ENCODE results near the gene ALG12.

Gene ALG12

DNA sequence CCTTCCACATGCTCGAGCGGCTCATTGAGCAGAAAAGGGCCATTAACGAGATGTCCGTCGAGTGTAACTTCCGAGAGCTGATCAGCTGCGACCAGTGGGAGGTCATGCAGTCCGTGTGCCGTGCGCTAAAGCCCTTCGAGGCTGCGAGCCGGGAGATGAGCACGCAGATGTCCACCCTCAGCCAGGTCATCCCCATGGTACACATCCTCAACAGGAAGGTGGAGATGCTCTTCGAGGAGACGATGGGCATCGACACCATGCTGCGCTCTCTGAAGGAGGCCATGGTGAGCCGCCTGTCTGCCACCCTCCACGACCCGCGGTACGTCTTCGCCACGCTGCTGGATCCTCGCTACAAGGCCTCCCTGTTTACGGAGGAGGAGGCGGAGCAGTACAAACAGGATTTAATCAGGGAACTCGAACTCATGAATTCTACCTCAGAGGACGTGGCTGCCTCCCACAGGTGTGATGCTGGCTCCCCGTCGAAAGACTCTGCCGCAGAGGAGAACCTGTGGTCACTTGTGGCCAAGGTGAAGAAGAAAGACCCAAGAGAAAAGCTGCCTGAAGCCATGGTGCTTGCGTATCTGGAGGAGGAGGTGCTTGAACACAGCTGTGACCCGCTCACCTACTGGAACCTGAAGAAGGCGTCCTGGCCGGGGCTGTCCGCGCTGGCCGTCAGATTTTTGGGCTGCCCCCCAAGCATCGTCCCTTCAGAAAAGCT, 31.7 kb downstream of the ALG12 start:
- no peak for DNase-seq

- DNase-seq = no peak
These were observed 32.4 kb downstream of the ALG12 start for GRCh38 chr22:49885881-49886280.

DNA sequence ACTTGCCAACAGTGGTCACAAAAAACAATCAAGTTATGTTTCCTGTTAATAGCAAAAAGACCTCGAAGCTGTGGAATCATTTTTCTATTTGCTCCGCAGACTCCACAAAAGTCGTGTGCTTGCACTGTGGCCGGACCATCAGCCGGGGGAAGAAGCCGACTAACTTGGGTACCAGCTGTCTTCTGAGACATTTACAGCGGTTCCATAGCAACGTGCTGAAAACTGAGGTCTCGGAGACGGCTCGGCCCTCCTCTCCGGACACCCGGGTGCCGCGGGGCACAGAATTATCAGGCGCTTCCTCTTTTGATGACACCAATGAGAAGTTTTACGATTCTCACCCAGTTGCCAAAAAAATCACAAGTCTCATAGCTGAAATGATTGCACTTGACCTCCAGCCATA, 33.0 kb downstream of the ALG12 start:
- DNase-seq = no peak

DNA sequence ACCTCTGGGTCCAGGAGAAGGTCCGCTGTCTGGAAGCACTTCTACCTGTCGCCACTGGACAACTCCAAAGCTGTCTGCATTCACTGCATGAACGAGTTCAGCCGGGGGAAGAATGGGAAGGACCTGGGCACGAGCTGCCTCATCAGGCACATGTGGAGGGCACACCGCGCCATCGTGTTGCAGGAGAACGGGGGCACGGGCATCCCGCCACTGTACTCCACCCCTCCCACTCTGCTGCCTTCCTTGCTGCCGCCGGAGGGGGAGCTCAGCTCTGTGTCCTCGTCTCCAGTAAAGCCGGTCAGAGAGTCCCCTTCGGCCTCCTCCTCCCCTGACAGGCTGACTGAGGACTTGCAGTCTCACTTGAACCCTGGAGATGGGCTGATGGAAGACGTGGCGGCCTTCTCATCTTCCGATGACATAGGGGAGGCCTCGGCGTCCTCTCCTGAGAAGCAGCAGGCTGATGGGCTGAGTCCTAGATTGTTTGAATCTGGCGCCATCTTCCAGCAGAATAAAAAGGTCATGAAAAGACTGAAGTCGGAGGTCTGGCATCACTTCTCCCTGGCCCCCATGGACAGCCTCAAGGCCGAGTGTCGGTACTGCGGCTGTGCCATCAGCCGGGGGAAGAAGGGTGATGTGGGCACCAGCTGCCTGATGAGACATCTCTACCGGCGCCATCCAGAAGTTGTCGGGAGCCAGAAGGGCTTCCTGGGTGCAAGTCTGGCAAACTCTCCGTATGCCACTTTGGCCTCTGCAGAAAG, 33.6 kb downstream of the ALG12 start:
- DNase-seq = no peak

- DNase-seq = no peak
These were observed 34.2 kb downstream of the ALG12 start for GRCh38 chr22:49884075-49884474.

DNA sequence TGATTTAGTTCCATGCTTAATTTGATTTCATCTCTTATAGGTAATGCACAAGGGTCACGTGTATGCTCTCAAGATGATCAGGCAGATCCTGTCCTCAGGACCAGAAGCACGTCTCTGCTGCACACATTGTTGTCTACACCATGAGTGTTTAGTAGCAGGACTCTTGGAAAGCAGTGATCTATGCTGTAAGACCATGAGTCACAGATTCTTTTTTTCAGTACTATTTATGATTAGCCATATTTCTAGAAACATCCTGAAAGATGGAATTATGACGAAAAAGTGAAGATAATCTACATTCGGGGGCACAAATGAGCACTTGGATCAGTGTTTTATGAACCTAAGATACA, 35.0 kb downstream of the ALG12 start:
- no peak for DNase-seq

DNA sequence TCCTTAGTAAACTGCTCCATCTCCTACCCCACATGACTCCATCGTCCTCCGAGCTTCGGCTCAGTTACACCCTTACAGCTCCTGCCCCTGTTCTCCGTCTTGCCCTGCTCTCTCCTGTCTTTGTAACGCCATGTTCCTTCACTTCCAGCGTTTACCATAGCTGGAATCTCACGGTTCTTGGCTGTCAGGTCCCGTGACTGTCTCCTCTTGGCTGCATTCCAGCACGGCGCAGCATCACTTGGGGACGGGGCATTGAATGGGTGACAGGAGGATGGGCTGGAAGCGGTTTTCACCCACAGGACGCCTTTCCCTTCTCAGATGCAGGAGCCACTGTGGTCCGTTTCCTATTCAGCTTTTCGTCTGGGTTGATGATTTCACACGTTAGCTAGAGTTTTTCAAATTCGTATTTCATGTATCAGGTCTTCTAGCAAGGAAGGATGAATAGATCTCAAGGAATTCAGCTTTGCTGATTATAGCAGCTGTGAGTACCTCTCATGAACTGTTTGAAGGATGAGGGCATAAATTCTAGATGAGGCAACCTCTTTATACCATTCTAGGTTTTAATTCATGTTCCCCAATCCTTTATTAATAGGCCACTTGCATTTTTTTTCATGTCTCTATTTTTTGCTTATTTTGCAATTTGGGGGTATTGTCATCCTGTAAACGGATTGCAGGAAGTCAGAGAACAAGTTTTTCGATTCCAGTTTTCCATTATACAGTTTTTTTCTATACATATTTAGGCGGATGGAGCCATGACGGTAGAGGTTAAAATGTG, 35.5 kb downstream of the ALG12 start:
- DNase-seq = no peak

- DNase-seq = no peak
These were observed 36.4 kb downstream of the ALG12 start for GRCh38 chr22:49881856-49882255.

DNA sequence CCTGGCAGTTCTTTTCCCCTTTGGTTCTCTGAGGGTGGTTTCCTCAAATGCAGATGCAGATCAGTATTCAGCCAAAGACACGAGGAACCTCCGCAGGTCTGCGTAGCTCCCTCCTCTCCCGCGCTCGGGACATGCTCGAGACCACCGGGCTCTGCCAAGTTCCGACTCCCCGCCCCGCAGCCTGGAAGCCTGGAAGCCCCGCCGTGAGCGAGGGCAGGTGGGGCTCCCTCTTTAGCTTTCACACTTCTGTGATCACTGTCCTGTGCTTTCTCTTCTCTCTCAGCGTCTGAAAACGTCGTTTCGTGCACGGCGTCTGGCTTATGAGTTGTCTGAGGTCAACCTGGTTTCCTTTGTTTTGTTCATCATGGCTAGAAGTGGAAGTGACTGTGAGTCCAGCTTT, 38.0 kb downstream of the ALG12 start:
- no peak for DNase-seq

- DNase-seq = no peak
These were observed 38.4 kb downstream of the ALG12 start for GRCh38 chr22:49879871-49880270.

DNA sequence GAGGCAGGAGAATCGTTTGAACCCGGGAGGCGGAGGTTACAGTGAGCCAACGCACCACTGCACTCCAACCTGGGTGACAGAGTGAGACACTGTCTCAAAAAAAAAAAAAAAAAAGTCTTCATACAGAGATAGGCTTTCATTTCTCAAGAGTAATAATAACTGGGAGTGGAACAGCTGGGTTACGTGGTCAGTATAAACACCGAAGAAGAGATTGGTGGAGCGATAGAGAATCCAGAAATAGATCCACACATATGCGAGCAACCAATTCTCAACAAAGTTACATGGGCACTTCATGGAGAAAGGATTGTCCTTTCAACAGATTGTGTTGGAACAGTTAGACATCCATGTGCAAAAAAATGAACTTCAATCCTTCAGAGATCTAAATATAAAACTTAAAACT, 40.0 kb downstream of the ALG12 start:
- DNase-seq = no peak

DNA sequence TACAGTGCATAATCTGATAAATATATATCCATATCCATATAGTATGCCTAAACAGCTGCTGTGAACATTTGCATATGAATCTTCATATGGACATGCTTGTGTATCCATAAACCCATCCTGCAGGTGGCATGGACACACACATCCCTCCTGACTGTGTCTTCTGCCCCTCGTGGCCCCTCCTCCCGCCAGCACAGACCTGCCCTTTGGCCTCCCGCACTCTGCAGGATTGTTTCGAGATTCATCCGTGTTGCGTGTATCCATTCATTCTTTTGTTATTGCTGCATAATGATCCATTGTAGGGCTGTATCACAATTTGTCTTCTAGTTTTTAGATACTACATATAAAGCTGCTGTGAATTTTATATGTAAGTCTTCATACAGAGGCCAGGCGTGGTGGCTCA, 40.6 kb downstream of the ALG12 start:
- DNase-seq = no peak

- DNase-seq = no peak
These were observed 44.9 kb downstream of the ALG12 start for GRCh38 chr22:49873228-49873940.

- DNase-seq = no peak
These were observed 45.9 kb downstream of the ALG12 start for GRCh38 chr22:49872347-49872746.

- no peak for DNase-seq
These were observed 46.8 kb downstream of the ALG12 start for GRCh38 chr22:49871482-49871881.

DNA sequence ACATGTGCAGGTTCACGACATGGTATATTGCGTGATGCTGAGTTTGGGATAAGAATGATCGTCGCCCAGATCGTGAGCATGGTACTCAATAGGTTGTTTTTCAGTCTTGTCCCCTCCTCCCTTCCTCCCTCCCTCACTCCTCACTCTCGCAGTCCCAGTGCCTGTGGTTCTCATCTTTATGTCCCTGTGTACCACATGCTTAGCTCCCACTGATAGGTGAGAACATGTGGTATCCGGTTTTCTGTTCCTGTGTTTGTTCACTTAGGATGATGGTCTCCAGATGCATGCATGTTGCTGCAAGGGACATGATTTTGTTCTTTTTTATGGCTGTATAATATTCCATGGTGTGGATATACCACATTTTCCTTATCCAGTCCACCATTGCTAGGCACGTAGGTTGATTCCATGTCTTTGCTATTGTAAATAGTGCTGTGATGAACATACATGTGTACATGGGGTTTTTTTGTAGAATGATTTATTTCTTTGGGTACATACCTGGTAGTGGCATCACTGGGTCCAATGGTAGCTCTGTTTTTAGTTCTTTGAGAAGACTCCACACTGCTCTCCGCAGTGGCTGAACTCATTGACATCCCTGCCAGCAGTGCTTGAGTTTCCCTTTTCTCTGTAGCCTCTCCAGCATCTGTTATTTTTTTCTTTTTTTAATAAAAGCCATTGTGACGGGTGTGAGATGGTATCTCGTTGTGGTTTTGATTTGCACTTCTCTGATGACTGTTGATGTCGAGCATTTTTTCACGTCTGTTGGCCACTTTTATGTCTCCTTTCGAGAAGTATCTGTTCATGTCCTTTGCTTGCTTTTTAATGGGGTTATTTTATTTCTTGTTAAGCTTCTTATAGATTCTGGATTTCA, 48.2 kb downstream of the ALG12 start:
- DNase-seq = no peak

DNA sequence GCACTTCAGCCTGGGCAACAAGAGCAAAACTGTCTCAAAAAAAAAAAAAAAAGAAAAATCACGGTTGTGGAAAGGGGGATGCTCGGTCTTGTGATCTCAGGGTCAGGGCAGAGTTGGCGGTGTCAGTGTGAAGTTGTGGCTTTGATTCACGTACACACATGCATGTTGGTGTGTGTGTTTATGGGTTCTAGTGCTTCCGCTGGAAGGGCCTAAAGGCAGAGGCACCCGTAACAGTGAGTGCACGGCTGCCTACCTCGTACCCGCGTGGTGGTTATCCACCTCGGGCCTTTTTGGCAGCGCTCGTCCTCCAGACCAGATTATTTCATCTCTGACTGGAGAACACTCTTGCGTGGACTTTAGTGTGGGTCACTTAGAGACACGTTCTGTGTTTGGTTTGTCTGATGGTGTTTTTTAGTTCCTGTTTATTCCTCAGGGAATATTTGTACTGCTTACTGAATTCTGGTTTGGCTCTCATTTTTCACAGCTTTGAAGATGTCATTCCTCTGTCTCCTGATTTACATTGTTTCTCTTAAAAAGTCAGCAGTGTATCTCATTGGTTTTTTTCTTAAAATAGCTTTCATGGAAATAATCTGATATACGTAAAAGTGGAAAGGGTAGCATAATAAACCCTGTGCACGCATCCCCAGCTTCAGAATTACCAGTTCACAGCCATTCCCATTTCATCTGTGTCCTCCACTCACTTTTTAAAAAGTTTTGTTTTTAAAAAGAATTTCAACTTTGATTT, 49.0 kb downstream of the ALG12 start:
- no peak for DNase-seq

DNA sequence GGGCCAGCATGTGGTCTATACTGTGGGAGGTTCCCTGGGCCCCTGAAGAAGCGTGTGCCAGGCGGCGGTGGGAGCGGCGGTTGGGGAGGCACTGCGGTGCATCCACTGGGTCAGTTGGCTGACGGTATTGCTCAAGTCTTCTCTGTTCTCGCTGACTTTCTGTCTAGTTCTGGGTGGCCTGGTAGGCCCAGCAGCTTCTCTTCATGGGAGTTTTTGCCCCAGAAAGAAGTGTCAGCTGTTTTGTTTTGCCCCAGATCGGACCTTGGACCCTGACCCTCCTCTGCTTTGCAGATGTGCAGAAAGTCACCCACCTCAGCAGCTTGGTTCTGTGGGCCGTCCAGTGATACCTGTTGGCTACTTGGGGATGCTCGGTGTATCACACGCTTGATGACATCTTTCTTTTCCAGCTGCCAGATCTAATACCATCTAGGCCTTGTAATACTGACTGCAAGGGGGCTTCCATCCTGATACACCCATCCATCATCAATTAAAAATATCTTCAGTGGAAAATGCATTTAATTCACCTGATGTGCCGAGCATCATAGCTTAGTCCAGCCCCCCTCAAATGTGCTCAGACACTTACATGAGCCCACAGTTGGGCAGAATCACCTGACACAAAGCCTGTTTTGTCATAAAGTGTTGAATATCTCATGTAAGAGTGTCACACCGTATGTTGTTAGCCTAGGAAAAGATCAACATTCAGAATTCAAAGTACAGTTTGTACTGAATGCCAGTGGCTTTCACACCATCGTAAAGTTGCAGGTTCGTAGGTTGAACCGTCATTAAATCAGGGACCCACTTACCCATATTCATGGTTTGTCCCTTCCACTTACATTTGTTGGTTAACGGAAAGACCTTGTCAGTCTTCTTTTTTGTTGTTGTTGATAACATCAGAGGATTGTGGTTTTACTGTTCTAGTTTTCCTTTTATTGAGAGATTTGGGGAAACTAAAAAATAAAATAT, 50.7 kb downstream of the ALG12 start:
- DNase-seq = no peak

DNA sequence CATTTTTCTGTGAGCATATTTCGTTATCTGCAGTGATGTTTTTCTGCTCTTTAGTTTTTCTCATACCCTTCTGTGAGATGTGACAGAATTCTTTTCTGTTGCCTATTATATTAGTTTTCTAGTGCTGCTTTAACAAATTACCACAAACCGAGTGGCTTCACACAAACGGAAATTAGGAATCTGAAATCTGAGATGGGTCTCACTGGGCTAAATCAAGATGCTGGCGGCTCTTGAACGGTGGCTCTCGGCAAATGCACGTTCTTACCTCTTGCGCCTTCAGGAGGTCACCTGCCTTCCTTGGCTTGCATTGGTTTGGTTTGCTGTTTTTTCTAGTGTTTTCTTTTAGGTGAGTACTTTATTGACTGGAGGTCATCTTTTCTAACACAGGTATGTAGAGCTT, 51.6 kb downstream of the ALG12 start:
- no peak for DNase-seq

- no peak for DNase-seq
These were observed 52.1 kb downstream of the ALG12 start for GRCh38 chr22:49866134-49866533.
